ENCODE measurements around the gene DRAM1.

The DRAM1 gene

DNA sequence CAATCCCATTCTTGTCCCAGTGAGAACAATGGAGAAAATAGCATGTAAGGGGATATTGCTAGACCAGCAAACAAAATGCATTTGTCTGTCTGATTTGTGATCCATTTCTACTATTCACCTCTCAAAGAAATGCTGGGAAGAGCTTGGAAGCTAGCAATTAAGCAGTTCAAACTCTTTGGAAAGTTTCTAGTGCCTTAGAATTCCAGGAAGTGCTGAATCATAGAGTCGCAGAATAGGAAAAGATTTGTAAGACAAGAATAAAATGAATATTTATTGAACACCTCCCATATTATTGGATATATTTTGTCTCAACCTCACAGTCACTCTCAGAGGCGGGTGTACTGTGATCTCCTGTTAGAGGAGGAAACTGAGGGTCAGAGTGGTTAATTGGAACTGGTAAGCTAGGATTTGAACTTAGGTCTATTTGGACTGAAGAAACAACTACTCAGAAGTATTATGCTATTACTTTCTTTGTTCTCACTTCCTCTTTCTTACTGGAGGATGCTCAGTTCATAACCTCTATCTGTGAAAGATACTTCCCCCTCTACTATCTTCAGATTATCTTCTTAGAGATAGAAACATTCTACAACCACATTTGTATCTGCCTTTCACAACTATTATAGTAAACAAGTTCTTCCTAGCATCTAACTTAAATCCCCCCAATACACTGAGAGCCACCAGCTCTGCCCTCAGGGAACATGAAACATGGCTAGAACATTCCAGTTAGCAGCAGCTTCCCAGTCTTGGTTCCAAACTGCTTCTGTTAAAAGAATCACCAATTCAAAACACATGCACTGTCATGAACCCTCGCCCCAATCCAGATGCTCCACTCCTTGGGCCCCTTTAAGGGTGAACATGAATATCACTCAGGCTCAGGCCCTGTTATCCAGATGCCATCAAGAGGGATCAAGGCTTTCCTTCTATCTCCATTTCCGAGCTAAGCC, 64.2 kb downstream of the DRAM1 start:
- DNase-seq (ENCODE audit: low read depth in 2 of 2): no peak

- no peak for DNase-seq (ENCODE audit: low read depth in 2 of 2)
Observed at GRCh38 chr12:101942250-101942605, 64.8 kb downstream of the DRAM1 start.

- no peak for DNase-seq (ENCODE audit: low read depth in 2 of 2)
Observed at GRCh38 chr12:101945369-101946232, 68.2 kb downstream of the DRAM1 start.

GRCh38 chr12:101946233-101946611, 68.8 kb downstream of the DRAM1 start:
- no peak for DNase-seq (ENCODE audit: low read depth in 2 of 2)

DNA sequence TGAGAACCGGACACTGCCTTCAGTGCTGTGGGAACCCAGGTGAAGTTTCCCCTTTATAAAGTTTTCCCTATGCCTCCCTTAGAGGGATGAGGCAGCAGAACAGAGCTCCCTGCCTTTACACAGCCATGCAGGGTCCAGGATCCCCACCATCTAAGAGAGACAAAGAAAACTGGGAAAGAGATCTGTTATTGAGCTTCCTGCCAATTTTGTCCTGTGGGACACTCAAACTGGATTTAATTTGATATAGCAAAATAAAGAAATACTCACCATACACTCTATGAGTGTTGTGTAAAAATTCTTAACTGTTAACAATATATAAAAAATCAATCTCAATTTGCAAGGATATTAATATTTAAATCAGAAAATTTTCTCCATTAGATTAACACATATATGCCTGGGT, 69.9 kb downstream of the DRAM1 start:
- DNase-seq (ENCODE audit: low read depth in 2 of 2): no peak

GRCh38 chr12:101948365-101948764, 71.0 kb downstream of the DRAM1 start:
- DNase-seq (ENCODE audit: low read depth in 2 of 2): no peak

DNA sequence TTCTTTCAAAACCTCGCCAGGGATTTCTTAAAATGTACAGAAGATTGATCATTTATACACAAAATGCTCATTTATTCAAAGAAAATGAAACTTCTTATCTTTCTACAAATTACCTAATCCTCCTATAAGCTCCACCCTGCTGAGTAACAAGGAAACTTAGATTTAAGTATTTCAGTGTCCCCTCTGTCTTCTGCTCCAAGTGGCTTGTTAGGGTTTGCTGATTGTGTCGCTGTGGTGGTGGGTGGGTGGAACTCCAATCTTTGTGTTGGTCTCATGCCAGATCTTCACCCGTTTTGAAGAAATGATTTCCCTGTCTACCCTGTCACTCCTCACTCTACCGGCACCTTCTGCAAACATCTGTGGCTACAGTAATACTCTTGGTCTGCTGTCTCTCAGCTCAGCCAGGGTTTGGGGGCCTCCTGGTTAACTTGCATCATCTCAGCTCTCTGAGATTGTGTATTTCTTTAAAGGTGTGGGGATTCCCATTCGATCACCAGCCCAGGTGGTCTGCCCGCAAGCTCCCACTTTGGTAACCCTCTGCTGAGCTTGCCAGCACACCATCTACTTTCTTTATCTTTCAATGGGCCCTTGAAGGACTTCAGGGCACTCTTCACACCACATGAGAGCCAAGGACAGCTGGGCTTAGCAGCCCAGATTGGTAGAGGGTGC, 73.8 kb downstream of the DRAM1 start:
- no peak for DNase-seq (ENCODE audit: low read depth in 2 of 2)

GRCh38 chr12:101954113-101954512, 76.7 kb downstream of the DRAM1 start:
- no peak for DNase-seq (ENCODE audit: low read depth in 2 of 2)

GRCh38 chr12:101954676-101955075, 77.3 kb downstream of the DRAM1 start:
- DNase-seq (ENCODE audit: low read depth in 2 of 2): no peak

GRCh38 chr12:101957252-101957959, 80.0 kb downstream of the DRAM1 start:
- no peak for DNase-seq (ENCODE audit: low read depth in 2 of 2)

- no peak for DNase-seq (ENCODE audit: low read depth in 2 of 2)
Observed at GRCh38 chr12:101959607-101960006, 82.2 kb downstream of the DRAM1 start.

DNA sequence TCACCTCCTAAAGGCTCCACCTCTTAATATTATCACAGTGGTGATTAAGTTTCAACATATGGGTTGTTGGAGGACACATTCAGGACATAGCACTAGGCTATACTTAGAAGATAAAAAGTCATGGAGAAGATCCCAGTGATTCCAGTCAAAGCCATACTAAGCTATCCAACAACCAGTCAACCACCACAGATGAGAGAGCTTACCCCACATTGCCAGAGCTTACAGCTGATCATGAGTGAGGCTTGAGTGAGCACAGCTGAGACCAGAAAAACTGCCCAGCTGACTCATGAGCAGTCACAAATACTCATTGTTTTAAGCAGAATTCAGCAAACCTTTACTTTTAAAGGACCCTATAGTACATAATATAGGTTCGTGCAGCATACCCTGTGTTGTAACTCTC, 85.1 kb downstream of the DRAM1 start:
- DNase-seq (ENCODE audit: low read depth in 2 of 2): no peak

GRCh38 chr12:101963697-101964096, 86.3 kb downstream of the DRAM1 start:
- DNase-seq (ENCODE audit: low read depth in 2 of 2): no peak

- no peak for DNase-seq (ENCODE audit: low read depth in 2 of 2)
Observed at GRCh38 chr12:101966496-101966895, 89.1 kb downstream of the DRAM1 start.

- no peak for DNase-seq (ENCODE audit: low read depth in 2 of 2)
Observed at GRCh38 chr12:101967506-101967905, 90.1 kb downstream of the DRAM1 start.

DNA sequence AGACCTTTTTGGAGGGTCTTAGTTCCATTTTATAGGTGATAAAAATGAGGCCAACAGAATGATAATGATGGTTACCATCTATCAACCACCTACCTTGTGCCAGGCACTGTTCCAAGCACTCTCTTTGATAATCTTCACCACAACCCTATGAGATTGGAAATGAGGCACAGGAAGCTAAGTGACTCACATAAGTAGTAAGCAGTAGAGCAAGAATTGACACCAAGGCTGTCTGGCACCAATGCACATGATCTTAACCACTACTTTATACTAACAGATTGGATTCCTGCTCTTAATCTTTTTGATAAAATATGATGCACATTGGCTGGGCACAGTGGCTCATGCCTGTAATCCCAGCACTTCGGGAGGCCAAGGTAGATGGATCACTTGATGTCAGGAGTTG, 91.4 kb downstream of the DRAM1 start:
- no peak for DNase-seq (ENCODE audit: low read depth in 2 of 2)

Data from stimulated activated CD4-positive, alpha-beta T cell treated with anti-CD3 and anti-CD28 coated beads, Interleukin-1b, Interleukin-23, amount 100 ng/mL, for 1 hour (primary cell).